Umbilical cord (tissue), 2 donors: ENCODE results near the gene SLC6A18. TPM values are rescaled to one million over a fixed set of nuclear protein-coding genes. Genes with fewer than 3 reads are reported as not detected.
"Not testable (repeated sequence)": the region's sequence is repeated elsewhere in the genome, so short reads cannot be mapped to it uniquely, and the experiment has no call there.

ENCODE experiments used
- DNase-seq: peaks from one replicate; pipeline ENCODE4 v3.0.0-alpha.2; 2015; ENCODE audit warnings: low spot score
- total RNA-seq: library from RNA; depleted of rRNA; stranded (reverse); fragments of >200 nt; gene quantifications from one replicate; pipeline ENCODE4 v1.2.3, GENCODE V29; 2014; ENCODE audit warnings: low replicate concordance; ENCODE audit not compliant: insufficient read depth

Gene SLC6A18
- total RNA-seq, 1 donor from 2014 or later: not detected

- no peak for DNase-seq
These were observed 47.0 kb downstream of the SLC6A18 start for GRCh38 chr5:1272201-1272600.

GRCh38 chr5:1273745-1274144 is 48.6 kb downstream of the SLC6A18 start:
- no peak for DNase-seq

- no peak for DNase-seq
These were observed 49.3 kb downstream of the SLC6A18 start for GRCh38 chr5:1274471-1274870.

- DNase-seq: not testable (repeated sequence)
These were observed 50.5 kb downstream of the SLC6A18 start for GRCh38 chr5:1275397-1276391.

GRCh38 chr5:1276930-1277329 is 51.7 kb downstream of the SLC6A18 start:
- no peak for DNase-seq

GRCh38 chr5:1277331-1277730 is 52.1 kb downstream of the SLC6A18 start:
- no peak for DNase-seq

GRCh38 chr5:1277781-1278180 is 52.6 kb downstream of the SLC6A18 start:
- no peak for DNase-seq

- DNase-seq: no peak
These were observed 53.0 kb downstream of the SLC6A18 start for GRCh38 chr5:1278216-1278615.

- DNase-seq: no peak
These were observed 53.7 kb downstream of the SLC6A18 start for GRCh38 chr5:1278656-1279442.

- no peak for DNase-seq
These were observed 54.4 kb downstream of the SLC6A18 start for GRCh38 chr5:1279443-1280151.

- no peak for DNase-seq
These were observed 55.2 kb downstream of the SLC6A18 start for GRCh38 chr5:1280177-1281037.

GRCh38 chr5:1281038-1281882 is 56.1 kb downstream of the SLC6A18 start:
- DNase-seq: no peak

GRCh38 chr5:1282131-1282992 is 57.2 kb downstream of the SLC6A18 start:
- peak; percentile 12 for DNase-seq

- not testable (repeated sequence) for DNase-seq
These were observed 58.0 kb downstream of the SLC6A18 start for GRCh38 chr5:1282993-1283728.

- DNase-seq: not testable (repeated sequence)
These were observed 58.5 kb downstream of the SLC6A18 start for GRCh38 chr5:1283729-1284041.

GRCh38 chr5:1284336-1284970 is 59.3 kb downstream of the SLC6A18 start:
- DNase-seq: not testable (repeated sequence)

- no peak for DNase-seq
These were observed 60.0 kb downstream of the SLC6A18 start for GRCh38 chr5:1285141-1285540.

- no peak for DNase-seq
These were observed 60.7 kb downstream of the SLC6A18 start for GRCh38 chr5:1285883-1286291.
